Caco-2 (cell line): ENCODE data around the gene SPEG. TPM values are rescaled to one million over a fixed set of nuclear protein-coding genes. Genes with fewer than 3 reads are reported as not detected.
"Not testable (repeated sequence)": the region's sequence is repeated elsewhere in the genome, so short reads cannot be mapped to it uniquely, and the experiment has no call there.

Source experiments
- BruUV-seq: library from RNA; stranded (reverse); fragments of 400-500 nt; replicated peaks from 2 replicates; lab custom pipeline; 2021; lab: Mats Ljungman, UMichigan
- CTCF ChIA-PET: fragments of 300-600 bp; sonication (Branson Sonifier 250); formaldehyde crosslinking; loops from one replicate; lab custom pipeline; 2022; ENCODE audit warnings: antibody characterized with exemption; lab: Charles Lee
- POLR2A ChIA-PET: fragments of 300-600 bp; sonication (Branson Sonifier 250); formaldehyde crosslinking; loops from one replicate; lab custom pipeline; 2022; ENCODE audit warnings: antibody characterized with exemption; lab: Charles Lee
- DNase-seq, 2 experiments: peaks; one replicate each; pipeline versions ENCODE4 v3.0.0 to v3.0.0-alpha.2; 2020 to 2022
- H3K27me3 ChIP-seq: replicated peaks from 2 replicates; pipeline ENCODE4 v1.6.0; 2011; ENCODE audit warnings: low read length; ENCODE audit not compliant: control insufficient read depth, insufficient read depth
- H3K36me3 ChIP-seq: 2 replicates; pipeline ENCODE4 v1.5.1; 2011; ENCODE audit warnings: low read length; ENCODE audit not compliant: control insufficient read depth, insufficient read depth
- H3K4me1 ChIP-seq: fragments of 250-450 bp; sonication (Bioruptor Pico); 2 replicates; pipeline ENCODE4 v1.5.1; 2020; ENCODE audit warnings: mild to moderate bottlenecking
- H3K4me3 ChIP-seq: 2 replicates; pipeline ENCODE4 v1.5.1; 2011; ENCODE audit warnings: low read depth, mild to moderate bottlenecking, control low read depth, low read length
- H3K9me3 ChIP-seq: fragments of 250-450 bp; sonication (Bioruptor Pico); 2 replicates; pipeline ENCODE4 v1.5.1; 2020; ENCODE audit warnings: mild to moderate bottlenecking, moderate library complexity
- H3K27ac Mint-ChIP-seq: one replicate; pipeline ENCODE4 v1.8.0; 2022; ENCODE audit warnings: mixed read lengths; ENCODE audit not compliant: unreplicated experiment
- H3K27me3 Mint-ChIP-seq: one replicate; pipeline ENCODE4 v1.8.0; 2022; ENCODE audit warnings: mixed read lengths; ENCODE audit not compliant: insufficient read depth, unreplicated experiment
- H3K36me3 Mint-ChIP-seq: one replicate; pipeline ENCODE4 v1.8.0; 2022; ENCODE audit warnings: mild to moderate bottlenecking, mixed read lengths; ENCODE audit not compliant: insufficient read depth, unreplicated experiment
- H3K4me1 Mint-ChIP-seq: one replicate; pipeline ENCODE4 v1.8.0; 2022; ENCODE audit warnings: low read depth, mixed read lengths; ENCODE audit not compliant: unreplicated experiment
- H3K4me3 Mint-ChIP-seq: one replicate; pipeline ENCODE4 v1.8.0; 2022; ENCODE audit warnings: mild to moderate bottlenecking, moderate library complexity, mixed read lengths; ENCODE audit not compliant: unreplicated experiment
- H3K9me3 Mint-ChIP-seq: one replicate; pipeline ENCODE4 v1.8.0; 2022; ENCODE audit warnings: mixed read lengths; ENCODE audit not compliant: unreplicated experiment
- intact Hi-C: fragments of 100-400 bp; cut with micrococcal nuclease; formaldehyde crosslinking; loops from one replicate; pipeline ENCODE4 v1.10.0; 2022; ENCODE audit not compliant: unreplicated experiment
- total RNA-seq: library from RNA; stranded (reverse); gene quantifications from 2 replicates; pipeline ENCODE4 v1.2.3, GENCODE V29; 2022
- TF ChIP-seq, protein P1 (sequence below), 2 experiments: fragments of 200-600 bp in 1 of 2; IDR thresholded peaks; 1 replicate in 1 of 2; 2 replicates in 1 of 2; pipeline versions ENCODE4 v1.5.1 to v1.8.0; 2011 to 2022; ENCODE audit warnings: antibody characterized with exemption in 1 of 2, control low read depth in 1 of 2, inconsistent platforms in 1 of 2, low read depth in 1 of 2, low read length in 1 of 2, mild to moderate bottlenecking in 1 of 2, moderate library complexity in 1 of 2; ENCODE audit not compliant: insufficient read depth in 1 of 2, severe bottlenecking in 1 of 2, unreplicated experiment in 1 of 2

Gene SPEG
- total RNA-seq, 1 experiment from 2014 or later = 18.6 TPM

DNA sequence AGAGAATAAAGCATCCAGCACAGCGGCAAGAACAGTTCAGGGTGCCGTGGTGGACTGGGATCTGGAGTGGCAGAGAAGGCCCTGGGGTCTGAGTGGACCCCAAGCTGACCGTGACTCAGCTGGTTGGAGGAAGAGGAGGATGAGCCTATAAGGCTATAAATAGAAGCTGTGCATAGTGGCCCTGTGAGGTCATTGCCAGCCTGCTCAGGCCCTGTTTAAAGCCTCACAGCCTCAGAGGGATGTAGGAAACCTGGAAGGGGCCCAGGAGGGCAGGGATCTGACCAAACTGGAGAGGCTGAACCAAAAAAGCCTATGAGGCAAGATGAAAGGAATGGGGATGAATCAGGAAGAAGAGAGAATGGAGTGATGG lies 27.8 kb upstream of the SPEG start:
- Mint-ChIP-seq H3K36me3 (no peaks in the 10 kb centered on the region), H3K4me3 (no peak overlapping the region), H3K9me3 (no peaks in the 10 kb centered on the region), H3K27me3 (no peaks in the 10 kb centered on the region), H3K4me1 (peaks cover 16% of the 10 kb centered on the region), H3K27ac (no peak overlapping the region)
- no TSS peak for BruUV-seq
- no peak for DNase-seq
- no peak overlapping the region for H3K4me3 ChIP-seq
- intact Hi-C loops = no loop called here
- CTCF ChIA-PET = no interaction called here
- TF ChIP-seq, protein P1, sequence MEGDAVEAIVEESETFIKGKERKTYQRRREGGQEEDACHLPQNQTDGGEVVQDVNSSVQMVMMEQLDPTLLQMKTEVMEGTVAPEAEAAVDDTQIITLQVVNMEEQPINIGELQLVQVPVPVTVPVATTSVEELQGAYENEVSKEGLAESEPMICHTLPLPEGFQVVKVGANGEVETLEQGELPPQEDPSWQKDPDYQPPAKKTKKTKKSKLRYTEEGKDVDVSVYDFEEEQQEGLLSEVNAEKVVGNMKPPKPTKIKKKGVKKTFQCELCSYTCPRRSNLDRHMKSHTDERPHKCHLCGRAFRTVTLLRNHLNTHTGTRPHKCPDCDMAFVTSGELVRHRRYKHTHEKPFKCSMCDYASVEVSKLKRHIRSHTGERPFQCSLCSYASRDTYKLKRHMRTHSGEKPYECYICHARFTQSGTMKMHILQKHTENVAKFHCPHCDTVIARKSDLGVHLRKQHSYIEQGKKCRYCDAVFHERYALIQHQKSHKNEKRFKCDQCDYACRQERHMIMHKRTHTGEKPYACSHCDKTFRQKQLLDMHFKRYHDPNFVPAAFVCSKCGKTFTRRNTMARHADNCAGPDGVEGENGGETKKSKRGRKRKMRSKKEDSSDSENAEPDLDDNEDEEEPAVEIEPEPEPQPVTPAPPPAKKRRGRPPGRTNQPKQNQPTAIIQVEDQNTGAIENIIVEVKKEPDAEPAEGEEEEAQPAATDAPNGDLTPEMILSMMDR (IDR thresholded peaks at IDR 0.05; ENCODE audit: insufficient read depth in 1 of 2, low read depth in 1 of 2, low read length in 1 of 2, severe bottlenecking in 1 of 2, unreplicated experiment in 1 of 2) = no peak
- no peaks in the 10 kb centered on the region for H3K27me3 ChIP-seq
- no peaks in the 10 kb centered on the region for H3K9me3 ChIP-seq
- H3K36me3 ChIP-seq = no peaks in the 10 kb centered on the region
- H3K4me1 ChIP-seq = no peaks in the 10 kb centered on the region
- POLR2A ChIA-PET = no interaction called here

GRCh38 chr2:219407343-219407742 lies 27.3 kb upstream of the SPEG start:
- H3K9me3 Mint-ChIP-seq, H3K9me3 ChIP-seq, H3K27me3 Mint-ChIP-seq, H3K36me3 Mint-ChIP-seq, H3K36me3 ChIP-seq, BruUV-seq, H3K4me3 ChIP-seq, DNase-seq, H3K4me3 Mint-ChIP-seq, H3K4me1 ChIP-seq, POLR2A ChIA-PET, intact Hi-C loops, CTCF ChIA-PET, H3K27ac Mint-ChIP-seq, H3K27me3 ChIP-seq: not testable (repeated sequence)
- H3K4me1 Mint-ChIP-seq = peaks cover 11% of the 10 kb centered on the region

DNA sequence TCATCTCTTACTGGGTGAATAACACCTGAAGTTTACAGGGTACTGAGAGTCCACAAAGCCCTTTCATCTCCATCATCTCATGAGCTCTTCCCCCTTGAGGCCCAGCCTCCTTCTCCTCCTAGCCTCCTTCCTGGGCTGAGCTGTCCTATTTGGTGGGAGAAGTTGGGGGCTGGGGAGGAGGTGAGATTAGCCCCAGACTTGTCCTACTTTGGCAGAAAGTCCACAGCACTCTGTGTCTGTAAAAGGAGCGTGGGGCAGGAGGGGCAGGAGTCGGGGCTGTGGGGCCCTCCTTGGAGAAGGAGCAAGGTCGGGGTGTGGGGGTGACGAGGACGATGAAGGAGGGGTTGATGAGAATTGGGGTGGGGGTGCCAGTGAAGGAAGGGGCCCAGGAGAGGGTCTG lies 26.4 kb upstream of the SPEG start:
- Mint-ChIP-seq H3K27ac (no peak overlapping the region), H3K4me1 (peaks cover 6% of the 10 kb centered on the region), H3K36me3 (no peaks in the 10 kb centered on the region), H3K4me3 (no peak overlapping the region), H3K27me3 (no peaks in the 10 kb centered on the region), H3K9me3 (no peaks in the 10 kb centered on the region)
- H3K4me3 ChIP-seq = no peak overlapping the region
- DNase-seq = no peak
- no TSS peak for BruUV-seq
- no peaks in the 10 kb centered on the region for H3K27me3 ChIP-seq
- POLR2A ChIA-PET = no interaction called here
- H3K4me1 ChIP-seq = no peaks in the 10 kb centered on the region
- CTCF ChIA-PET = no interaction called here
- TF ChIP-seq, protein P1 (IDR thresholded peaks at IDR 0.05; ENCODE audit: insufficient read depth in 1 of 2, low read depth in 1 of 2, low read length in 1 of 2, severe bottlenecking in 1 of 2, unreplicated experiment in 1 of 2) = no peak
- H3K36me3 ChIP-seq = no peaks in the 10 kb centered on the region
- peaks cover 4% of the 10 kb centered on the region; the same call in 1 of the 2 replicates for H3K9me3 ChIP-seq
- intact Hi-C loops = no loop called here

GRCh38 chr2:219408631-219409030 lies 26.0 kb upstream of the SPEG start:
- H3K4me3 ChIP-seq = no peak overlapping the region
- ChIA-PET POLR2A (no interaction called here), CTCF (no interaction called here)
- Mint-ChIP-seq H3K9me3 (no peaks in the 10 kb centered on the region), H3K4me3 (no peak overlapping the region), H3K27me3 (peaks cover under 1% of the 10 kb centered on the region), H3K4me1 (peaks cover 6% of the 10 kb centered on the region), H3K36me3 (no peaks in the 10 kb centered on the region), H3K27ac (no peak overlapping the region)
- TF ChIP-seq, protein P1 (IDR thresholded peaks at IDR 0.05; ENCODE audit: insufficient read depth in 1 of 2, low read depth in 1 of 2, low read length in 1 of 2, severe bottlenecking in 1 of 2, unreplicated experiment in 1 of 2) = no peak
- H3K9me3 ChIP-seq = peaks cover 4% of the 10 kb centered on the region; the same call in 1 of the 2 replicates
- no peak for DNase-seq
- no TSS peak for BruUV-seq
- intact Hi-C loops = no loop called here
- no peaks in the 10 kb centered on the region for H3K27me3 ChIP-seq
- no peaks in the 10 kb centered on the region for H3K36me3 ChIP-seq
- no peaks in the 10 kb centered on the region for H3K4me1 ChIP-seq
